Suprapubic skin (tissue), 4 donors: ENCODE results near the gene TKT. TPM values are rescaled to one million over a fixed set of nuclear protein-coding genes. Genes with fewer than 3 reads are reported as not detected.

Experiments
- total RNA-seq, 4 donors: library from RNA; depleted of rRNA; stranded (reverse); fragments of >200 nt; gene quantifications; one replicate each; pipeline ENCODE4 v1.1.0, GENCODE V29; 2016

TKT gene
- total RNA-seq, 4 donors from 2014 or later, result 107 to 194 (median 155) TPM

Other genes starting within 250 kb of the TKT start
- gene SFMBT1, start 209.9 kb downstream of the TKT start, total RNA-seq, result 10 to 100 TPM in 3 of 4 donors, 1 to 10 TPM in 1; 9.7 to 25.5 (median 13.1) TPM
- 10 to 100 TPM in 2 of 4 donors, 1 to 10 TPM in 2; 8.3 to 19.7 (median 10.2) TPM for gene RFT1, start 125.6 kb downstream of the TKT start, total RNA-seq
- gene PRKCD, start 94.8 kb downstream of the TKT start, total RNA-seq, result 10 to 100 TPM; 27.9 to 31.3 (median 29.3) TPM
- gene DCP1A, start 91.5 kb upstream of the TKT start, total RNA-seq, result 10 to 100 TPM; 18.0 to 30.1 (median 22.8) TPM
- gene CACNA1D, start 238.6 kb upstream of the TKT start, total RNA-seq, result 10 to 100 TPM in 1 of 4 donors, 1 to 10 TPM in 3; 1.9 to 28.2 (median 6.3) TPM